ENCODE data around the gene ANKRD55.

The ANKRD55 gene

DNA sequence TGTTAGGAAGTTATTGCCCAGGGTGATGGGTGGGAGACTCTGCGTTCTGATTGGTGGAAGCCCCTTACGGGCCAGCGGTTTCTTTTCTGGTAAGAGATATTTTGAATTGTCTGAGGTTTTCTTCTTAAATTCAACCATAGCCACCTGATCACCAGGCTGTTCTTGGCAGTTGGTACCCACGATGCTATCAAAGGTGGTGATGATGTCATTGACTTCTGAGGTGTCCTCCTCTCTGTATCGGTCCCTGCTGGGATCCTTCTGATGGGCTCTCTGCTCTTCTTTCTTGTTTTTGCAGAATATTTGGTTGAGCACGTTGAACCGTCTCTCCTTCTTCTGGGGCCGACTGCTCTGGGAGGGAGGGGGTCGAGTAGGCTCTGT is 121.7 kb downstream of the ANKRD55 start:
- TF ChIP-seq, protein P1, sequence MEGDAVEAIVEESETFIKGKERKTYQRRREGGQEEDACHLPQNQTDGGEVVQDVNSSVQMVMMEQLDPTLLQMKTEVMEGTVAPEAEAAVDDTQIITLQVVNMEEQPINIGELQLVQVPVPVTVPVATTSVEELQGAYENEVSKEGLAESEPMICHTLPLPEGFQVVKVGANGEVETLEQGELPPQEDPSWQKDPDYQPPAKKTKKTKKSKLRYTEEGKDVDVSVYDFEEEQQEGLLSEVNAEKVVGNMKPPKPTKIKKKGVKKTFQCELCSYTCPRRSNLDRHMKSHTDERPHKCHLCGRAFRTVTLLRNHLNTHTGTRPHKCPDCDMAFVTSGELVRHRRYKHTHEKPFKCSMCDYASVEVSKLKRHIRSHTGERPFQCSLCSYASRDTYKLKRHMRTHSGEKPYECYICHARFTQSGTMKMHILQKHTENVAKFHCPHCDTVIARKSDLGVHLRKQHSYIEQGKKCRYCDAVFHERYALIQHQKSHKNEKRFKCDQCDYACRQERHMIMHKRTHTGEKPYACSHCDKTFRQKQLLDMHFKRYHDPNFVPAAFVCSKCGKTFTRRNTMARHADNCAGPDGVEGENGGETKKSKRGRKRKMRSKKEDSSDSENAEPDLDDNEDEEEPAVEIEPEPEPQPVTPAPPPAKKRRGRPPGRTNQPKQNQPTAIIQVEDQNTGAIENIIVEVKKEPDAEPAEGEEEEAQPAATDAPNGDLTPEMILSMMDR (IDR thresholded peaks at IDR 0.05): no peak

DNA sequence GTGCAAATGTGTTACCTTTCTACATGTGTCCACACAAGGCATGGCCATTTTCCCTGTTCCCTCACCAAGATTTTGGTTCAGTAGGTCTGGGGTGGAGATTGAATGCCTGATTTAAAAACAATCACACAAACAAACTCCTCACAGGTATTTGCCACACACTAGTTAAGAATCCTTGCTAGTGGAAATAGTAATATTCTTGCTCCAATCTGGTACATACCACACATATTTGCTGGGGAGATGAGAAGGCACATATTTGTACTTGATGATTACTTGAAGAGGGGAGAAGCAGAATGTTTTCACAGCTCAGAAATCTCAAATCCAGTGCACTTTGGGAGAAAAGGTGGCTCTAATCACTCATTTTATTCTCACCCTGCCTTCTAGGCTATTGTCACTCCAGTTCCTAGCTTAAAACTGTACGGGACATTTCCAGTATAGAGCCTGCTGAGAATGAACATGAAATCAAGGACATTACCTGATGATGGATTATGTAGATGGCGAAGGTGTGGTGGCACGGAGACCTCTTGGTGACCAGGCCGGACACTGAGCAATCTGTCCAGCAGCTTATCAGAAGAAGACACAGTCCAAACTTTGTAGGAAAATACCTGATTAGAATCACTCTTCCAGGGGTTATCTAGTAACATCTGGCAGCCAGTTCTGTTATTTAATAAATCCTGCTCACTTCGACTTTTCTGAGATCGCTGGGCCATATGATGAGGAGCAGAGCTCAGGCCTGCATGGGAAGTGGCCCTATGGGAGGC is 122.3 kb downstream of the ANKRD55 start:
- TF ChIP-seq, protein P1 (IDR thresholded peaks at IDR 0.05): no peak

DNA sequence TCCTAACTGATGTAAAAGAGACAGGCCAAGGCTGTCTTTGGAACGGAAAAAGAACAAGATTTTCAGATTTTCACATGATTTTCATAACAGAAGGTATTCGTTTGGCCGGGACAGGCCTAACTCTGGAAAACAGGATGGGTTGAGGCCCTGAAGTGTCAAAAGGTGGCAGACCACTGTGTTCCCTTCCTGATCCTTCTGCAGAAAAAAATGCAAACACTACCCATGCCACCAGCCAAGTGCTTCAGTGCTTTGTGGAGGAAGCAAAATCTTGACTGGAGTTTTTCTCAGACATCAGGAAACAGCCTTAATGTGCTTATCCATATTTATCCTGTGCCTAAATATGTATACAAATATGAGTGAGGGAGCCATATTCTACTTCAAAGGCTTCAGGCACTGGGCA is 124.9 kb downstream of the ANKRD55 start:
- TF ChIP-seq, protein P1 (IDR thresholded peaks at IDR 0.05): no peak

DNA sequence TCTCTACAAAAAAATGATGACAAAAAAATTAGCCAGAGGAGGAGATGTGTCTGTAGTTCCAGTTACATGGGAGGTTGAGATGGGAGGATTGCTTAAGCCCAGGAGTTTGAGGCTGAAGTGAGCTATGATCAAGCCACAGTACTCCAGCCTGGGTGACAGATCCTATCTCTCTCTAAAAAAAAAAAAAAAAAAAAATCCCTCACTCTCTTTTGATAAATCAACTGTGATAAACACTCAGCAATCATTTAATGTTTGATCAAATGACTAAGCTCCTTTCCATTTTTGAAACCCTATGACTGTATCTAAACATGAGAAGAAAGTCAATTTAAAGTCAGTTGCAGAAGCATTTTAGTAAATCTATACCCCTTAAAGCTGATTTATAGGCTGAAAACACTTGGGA is 126.3 kb downstream of the ANKRD55 start:
- TF ChIP-seq, protein P1 (IDR thresholded peaks at IDR 0.05): no peak

DNA sequence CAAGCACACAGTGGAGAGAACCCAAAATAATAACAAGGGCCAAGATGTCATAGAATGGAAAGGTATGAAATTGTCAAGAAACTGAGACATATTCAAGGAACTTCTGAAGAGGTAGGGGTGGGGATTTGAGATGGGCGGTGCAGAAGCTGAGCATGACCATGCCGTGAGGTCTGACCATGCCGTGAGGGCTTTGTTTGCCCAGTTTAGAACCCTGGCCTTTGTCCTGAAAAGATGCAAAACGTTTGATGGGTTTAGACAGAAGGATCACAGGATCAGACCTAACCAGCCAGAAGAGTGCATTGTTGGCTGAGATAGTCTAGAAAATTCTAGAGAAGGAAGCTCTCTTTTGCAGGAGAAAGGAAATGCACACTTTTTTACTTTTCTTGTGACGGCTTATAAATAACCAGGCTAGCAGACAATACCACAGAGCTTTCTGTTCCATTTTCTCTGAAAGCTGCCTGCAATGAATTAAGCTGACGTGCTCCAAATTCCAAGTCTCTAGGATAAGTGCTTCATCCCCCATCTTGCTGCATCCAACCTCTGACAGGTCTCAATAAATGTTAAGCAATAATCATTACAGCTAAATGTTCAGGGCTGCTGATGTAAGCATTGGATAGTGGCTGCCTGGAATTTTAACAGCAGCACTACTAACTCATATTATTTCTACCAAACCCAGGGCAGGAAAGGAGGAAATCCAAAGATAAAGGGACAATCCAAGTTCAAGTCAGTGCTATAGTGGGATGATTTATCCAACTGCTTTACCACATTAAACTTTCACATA is 127.4 kb downstream of the ANKRD55 start:
- TF ChIP-seq, protein P1 (IDR thresholded peaks at IDR 0.05): no peak

DNA sequence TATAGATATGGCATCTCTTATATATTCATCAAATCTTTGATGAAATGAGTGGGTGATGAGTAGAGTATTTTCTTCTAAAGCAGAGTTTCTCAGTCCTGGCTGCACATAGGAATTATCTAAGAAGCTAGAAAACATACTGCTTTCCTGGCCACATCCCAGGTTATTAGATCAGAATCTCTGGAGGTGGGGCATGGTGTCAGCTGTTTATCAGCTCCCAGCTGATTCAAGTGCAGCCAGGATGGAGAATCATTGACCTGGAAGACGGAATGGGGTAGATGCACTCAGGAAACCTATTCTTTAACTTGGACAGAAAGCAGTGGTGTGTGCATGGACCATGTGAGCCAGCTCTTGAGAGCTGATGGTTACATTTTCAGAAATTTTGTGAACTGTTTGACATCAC is 130.2 kb downstream of the ANKRD55 start:
- TF ChIP-seq, protein P1 (IDR thresholded peaks at IDR 0.05): no peak

DNA sequence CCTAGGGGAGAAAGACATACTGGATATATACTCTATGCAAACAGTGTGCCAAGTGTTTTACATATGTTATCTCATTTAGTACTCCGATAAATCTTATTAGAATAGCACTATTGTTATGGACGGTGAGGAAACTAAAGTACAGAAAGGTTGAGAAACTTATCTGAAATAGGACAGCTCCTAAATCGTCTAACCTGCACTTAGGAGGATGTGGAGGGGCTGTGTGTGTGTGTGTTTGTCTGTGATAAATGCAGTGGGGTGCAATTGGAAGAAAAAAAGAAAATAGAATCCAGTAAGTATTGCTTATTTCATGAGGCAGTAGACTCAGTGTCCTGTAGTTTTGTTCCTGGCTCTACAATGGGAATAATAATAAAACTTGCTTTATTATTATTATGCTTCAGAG is 131.9 kb downstream of the ANKRD55 start:
- TF ChIP-seq, protein P1 (IDR thresholded peaks at IDR 0.05): no peak

Measured in LNCAP (cell line).